OCI-LY1 (cell line): ENCODE data around the gene RBM20.

ENCODE experiments used
- H2AFZ ChIP-seq: fragments of 200-600 bp; sonication (generic), shearing (Covaris generic); 2 replicates; pipeline ENCODE4 v1.6.0; 2014; ENCODE audit warnings: antibody characterized with exemption, mild to moderate bottlenecking, low read length
- H3F3A ChIP-seq: fragments of 200-600 bp; sonication (generic), shearing (Covaris generic); 2 replicates; pipeline ENCODE4 v1.6.0; 2014; ENCODE audit warnings: mild to moderate bottlenecking, antibody characterized with exemption, low read length, moderate library complexity; ENCODE audit not compliant: insufficient read depth
- H3K27ac ChIP-seq: fragments of 200-600 bp; sonication (generic); 2 replicates; pipeline ENCODE4 v1.5.1; 2014; ENCODE audit warnings: low read length, mixed run types, mild to moderate bottlenecking, low read depth; ENCODE audit not compliant: poor library complexity, severe bottlenecking
- H3K27me3 ChIP-seq: fragments of 200-600 bp; sonication (generic); 2 replicates; pipeline ENCODE4 v1.6.0; 2014; ENCODE audit warnings: antibody characterized with exemption, mild to moderate bottlenecking, low read length, moderate library complexity; ENCODE audit not compliant: insufficient read depth
- H3K36me3 ChIP-seq: fragments of 200-600 bp; sonication (generic); 2 replicates; pipeline ENCODE4 v1.6.1; 2014; ENCODE audit warnings: mild to moderate bottlenecking, antibody characterized with exemption, low read length, moderate library complexity, mixed read lengths; ENCODE audit not compliant: insufficient read depth
- H3K4me1 ChIP-seq: fragments of 200-600 bp; sonication (generic); 2 replicates; pipeline ENCODE4 v1.5.1; 2014; ENCODE audit warnings: mild to moderate bottlenecking, low read length, moderate library complexity; ENCODE audit not compliant: insufficient read depth, severe bottlenecking
- H3K4me2 ChIP-seq: fragments of 200-600 bp; sonication (generic), shearing (Covaris generic); 2 replicates; pipeline ENCODE4 v1.6.1; 2014; ENCODE audit warnings: low read length
- H3K4me3 ChIP-seq: fragments of 200-600 bp; sonication (generic); 2 replicates; pipeline ENCODE4 v1.5.1; 2014; ENCODE audit warnings: low read length, low read depth, mild to moderate bottlenecking, mixed read lengths; ENCODE audit not compliant: poor library complexity, severe bottlenecking
- H3K79me2 ChIP-seq: fragments of 200-600 bp; shearing (Covaris generic); 2 replicates; pipeline ENCODE4 v1.6.1; 2016; ENCODE audit warnings: mixed run types, low read length, mixed read lengths; ENCODE audit not compliant: insufficient read depth
- H3K9ac ChIP-seq: fragments of 200-600 bp; sonication (generic), shearing (Covaris generic); 2 replicates; pipeline ENCODE4 v1.6.1; 2014; ENCODE audit warnings: mild to moderate bottlenecking, low read length, mixed read lengths
- H3K9me2 ChIP-seq: fragments of 200-600 bp; sonication (generic), shearing (Covaris generic); 2 replicates; pipeline ENCODE4 v1.6.1; 2014; ENCODE audit warnings: low read depth, mild to moderate bottlenecking, low read length, mixed read lengths
- H3K9me3 ChIP-seq: fragments of 200-600 bp; shearing (Covaris generic); 2 replicates; pipeline ENCODE4 v1.6.1; 2014; ENCODE audit warnings: low read length, mixed read lengths
- H4K20me1 ChIP-seq: fragments of 200-600 bp; sonication (generic), shearing (Covaris generic); 2 replicates; pipeline ENCODE4 v1.6.0; 2016; ENCODE audit warnings: mild to moderate bottlenecking, low read length; ENCODE audit not compliant: insufficient read depth
- CTCF ChIP-seq: fragments of 200-600 bp; sonication (generic), shearing (Covaris generic); IDR thresholded peaks from 2 replicates; pipeline ENCODE4 v1.5.1; 2017; ENCODE audit warnings: mild to moderate bottlenecking, antibody characterized with exemption, low read length, moderate library complexity, mixed read lengths
- EZH2 ChIP-seq: fragments of 200-600 bp; sonication (generic), shearing (Covaris generic); IDR thresholded peaks from 2 replicates; pipeline ENCODE4 v1.8.0; 2017; ENCODE audit warnings: borderline replicate concordance, mixed run types, mild to moderate bottlenecking, antibody characterized with exemption, low read length, moderate library complexity, mixed read lengths

Gene RBM20

DNA sequence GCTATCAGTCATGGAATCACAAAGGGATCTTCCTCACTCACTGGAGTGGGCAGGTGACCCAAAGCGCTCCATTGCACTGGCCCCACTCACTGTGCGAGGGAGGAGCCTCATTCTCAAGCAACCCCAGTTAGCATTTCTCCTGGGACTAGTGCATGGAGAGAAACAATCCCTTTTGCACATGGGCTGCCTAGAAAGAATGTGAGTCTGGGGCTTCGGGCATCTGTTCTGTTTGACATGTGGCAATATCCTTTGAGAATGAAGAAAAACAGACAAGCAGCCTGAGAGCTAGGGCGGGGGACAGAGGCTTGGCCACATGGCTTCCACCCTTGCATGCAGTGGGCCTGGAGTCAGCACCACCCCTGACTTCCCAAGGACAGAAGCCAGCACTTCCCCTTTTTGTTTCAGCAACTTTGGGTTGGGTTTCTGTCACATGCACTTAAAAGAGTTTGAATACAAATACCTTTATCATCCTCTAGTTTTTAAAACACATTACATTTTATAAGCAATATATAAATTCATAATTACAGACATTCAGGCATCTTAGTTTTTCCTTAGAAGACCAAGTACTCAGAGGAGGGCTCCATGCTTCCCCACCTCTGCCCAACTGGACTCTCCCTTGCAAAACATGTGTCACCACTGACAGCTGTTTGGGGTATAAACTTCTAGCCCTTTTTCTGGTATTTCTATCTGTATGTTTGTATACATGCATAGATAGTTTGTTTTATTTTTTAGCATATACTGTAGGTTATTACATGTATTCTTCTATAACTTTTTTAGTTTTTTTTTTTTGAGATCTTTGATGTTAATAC lies 73.8 kb downstream of the RBM20 start:
- Histone ChIP-seq H4K20me1 (no peaks in the 10 kb centered on the region), H3K4me1 (peaks cover 38% of the 10 kb centered on the region), H3K36me3 (no peaks in the 10 kb centered on the region), H3K9me2 (no peaks in the 10 kb centered on the region), H2AFZ (no peak overlapping the region), H3K9ac (no peak overlapping the region; the same call in 1 of the 2 replicates), H3K4me3 (no peak overlapping the region), H3K27ac (peak overlapping the region; percentile 66), H3K79me2 (no peaks in the 10 kb centered on the region), H3K27me3 (no peaks in the 10 kb centered on the region), H3K4me2 (peak overlapping the region; percentile 19; the same call in 1 of the 2 replicates), H3K9me3 (no peaks in the 10 kb centered on the region), H3F3A (no peaks in the 10 kb centered on the region)
- TF ChIP-seq CTCF (no peak), EZH2 (no peak)

DNA sequence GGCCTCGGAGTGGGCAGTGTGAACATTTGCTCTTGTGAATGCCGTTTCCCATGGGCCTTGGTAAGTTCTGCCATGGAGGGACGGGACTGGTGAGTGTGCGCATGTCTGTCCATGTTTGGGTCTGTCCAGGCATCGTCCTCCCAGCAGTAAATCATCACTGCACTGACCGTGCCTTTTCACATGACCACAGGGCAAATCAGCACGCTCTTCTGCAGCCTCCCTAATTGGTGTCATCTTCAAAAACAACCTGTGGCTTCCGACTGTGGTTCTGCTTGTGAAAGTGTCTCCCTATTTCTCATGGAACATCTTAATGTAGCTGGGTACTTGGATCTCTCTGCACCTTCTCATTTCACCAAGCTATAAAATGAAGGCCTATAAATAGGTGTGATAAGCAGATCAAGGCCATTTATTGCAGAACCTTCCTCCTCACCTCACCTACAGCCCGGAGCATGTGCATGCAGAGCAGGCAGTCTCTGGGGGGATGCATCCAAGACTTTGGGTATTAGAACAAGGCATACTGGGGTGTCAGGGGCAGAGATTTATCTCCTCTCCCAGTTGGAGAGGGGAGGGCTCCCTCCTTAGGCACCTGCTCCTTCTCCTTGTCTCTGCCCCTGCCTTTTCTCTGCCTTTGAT lies 77.4 kb downstream of the RBM20 start:
- no peaks in the 10 kb centered on the region for H3K9me3 ChIP-seq
- no peak overlapping the region for H3K9ac ChIP-seq
- no peak overlapping the region for H3K4me3 ChIP-seq
- H4K20me1 ChIP-seq: no peaks in the 10 kb centered on the region
- no peaks in the 10 kb centered on the region for H3K9me2 ChIP-seq
- no peak overlapping the region for H3K4me2 ChIP-seq
- peaks cover 67% of the 10 kb centered on the region for H3K4me1 ChIP-seq
- H3K79me2 ChIP-seq: no peaks in the 10 kb centered on the region
- no peaks in the 10 kb centered on the region for H3F3A ChIP-seq
- no peaks in the 10 kb centered on the region for H3K36me3 ChIP-seq
- H3K27me3 ChIP-seq: no peaks in the 10 kb centered on the region
- H3K27ac ChIP-seq: peak overlapping the region; percentile 93
- H2AFZ ChIP-seq: no peak overlapping the region
- TF ChIP-seq EZH2: no peak
- TF ChIP-seq CTCF: no peak

GRCh38 chr10:110723224-110723891 lies 79.2 kb downstream of the RBM20 start:
- Histone ChIP-seq H3K4me1 (peaks cover 55% of the 10 kb centered on the region), H3F3A (no peaks in the 10 kb centered on the region), H3K27ac (peak overlapping the region; percentile 93), H3K79me2 (no peaks in the 10 kb centered on the region), H4K20me1 (no peaks in the 10 kb centered on the region), H3K27me3 (no peaks in the 10 kb centered on the region), H3K4me3 (peak overlapping the region; percentile 29), H3K9me2 (no peaks in the 10 kb centered on the region), H3K4me2 (peak overlapping the region; percentile 61), H3K9ac (peak overlapping the region; percentile 48; the same call in 1 of the 2 replicates), H3K36me3 (no peaks in the 10 kb centered on the region), H2AFZ (no peak overlapping the region), H3K9me3 (no peaks in the 10 kb centered on the region)
- TF ChIP-seq EZH2: no peak
- no peak for TF ChIP-seq CTCF
